GM10248 (cell line): ENCODE measurements around the gene DHRS13.
A peak's percentile ranks its signal among the peaks of the same experiment; 100 is the strongest.

Experiments
- CTCF ChIA-PET: fragments of 300-600 bp; sonication (Branson Sonifier 250); formaldehyde crosslinking; extraction: SDS; loops from one replicate; lab custom pipeline; 2021; ENCODE audit warnings: antibody characterized with exemption; lab: Yijun Ruan, JAX
- POLR2A ChIA-PET: fragments of 350-650 bp; sonication (Branson Sonifier 250); formaldehyde crosslinking; extraction: SDS; loops from one replicate; lab custom pipeline; 2020; ENCODE audit warnings: antibody characterized with exemption; lab: Yijun Ruan, JAX
- DNase-seq: peaks from one replicate; pipeline ENCODE4 v3.0.0; 2012; ENCODE audit errors: extremely low spot score
- TF ChIP-seq, protein P1 (sequence below): IDR thresholded peaks from 2 replicates; pipeline ENCODE4 v1.5.1; 2012; ENCODE audit warnings: mild to moderate bottlenecking, low read depth; ENCODE audit errors: extremely low read depth, missing control alignments, control extremely low read depth

Gene DHRS13, protein sequence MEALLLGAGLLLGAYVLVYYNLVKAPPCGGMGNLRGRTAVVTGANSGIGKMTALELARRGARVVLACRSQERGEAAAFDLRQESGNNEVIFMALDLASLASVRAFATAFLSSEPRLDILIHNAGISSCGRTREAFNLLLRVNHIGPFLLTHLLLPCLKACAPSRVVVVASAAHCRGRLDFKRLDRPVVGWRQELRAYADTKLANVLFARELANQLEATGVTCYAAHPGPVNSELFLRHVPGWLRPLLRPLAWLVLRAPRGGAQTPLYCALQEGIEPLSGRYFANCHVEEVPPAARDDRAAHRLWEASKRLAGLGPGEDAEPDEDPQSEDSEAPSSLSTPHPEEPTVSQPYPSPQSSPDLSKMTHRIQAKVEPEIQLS

DNA sequence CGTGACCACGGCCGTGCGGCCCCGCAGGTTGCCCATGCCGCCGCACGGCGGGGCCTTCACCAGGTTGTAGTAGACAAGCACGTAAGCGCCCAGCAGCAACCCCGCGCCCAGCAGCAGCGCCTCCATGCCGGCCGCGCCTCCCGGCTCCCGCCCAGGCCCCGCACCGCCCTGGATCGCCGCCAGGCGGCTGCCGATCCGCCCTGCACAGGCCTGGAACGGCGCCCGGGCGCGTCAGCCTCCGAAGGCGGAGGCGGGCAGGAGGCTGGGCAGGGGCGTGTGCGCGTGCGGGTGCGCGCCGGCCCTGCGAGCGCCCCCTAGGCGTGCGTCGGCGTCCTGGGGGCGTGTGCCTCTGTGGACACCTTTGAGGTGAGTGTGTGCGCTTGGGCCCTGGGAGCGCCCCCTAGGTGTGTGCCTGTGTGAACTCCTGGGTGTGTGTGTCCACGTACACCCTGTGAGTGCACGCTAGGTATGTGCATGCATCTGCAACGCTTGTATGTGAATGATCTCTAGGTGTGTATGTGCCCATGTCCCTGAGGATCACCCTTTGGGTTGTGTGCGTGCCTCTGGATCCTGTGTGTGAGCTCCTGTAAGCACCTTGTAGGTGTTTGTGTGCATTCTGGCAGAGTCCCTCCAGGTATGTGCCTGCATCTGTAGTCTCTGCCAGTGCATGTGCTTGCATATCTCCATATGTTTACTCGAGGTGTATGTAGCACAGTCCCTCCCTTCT is at the start of gene DHRS13:
DHRS13 (minus strand) TSS at position 261 of the 727 bp plus-strand sequence; CDS start at position 126, 135 bp downstream.
- CTCF ChIA-PET: interaction anchor here (0.7 to 11.5 kb wide), 35 partner anchors 8 to 260 kb away, joined by 3 to 89 read pairs (median 4); partner anchors contain the start of genes FAM222B, PHF12 and TLCD1
- peak; percentile 93 for DNase-seq
- TF ChIP-seq, protein P1, sequence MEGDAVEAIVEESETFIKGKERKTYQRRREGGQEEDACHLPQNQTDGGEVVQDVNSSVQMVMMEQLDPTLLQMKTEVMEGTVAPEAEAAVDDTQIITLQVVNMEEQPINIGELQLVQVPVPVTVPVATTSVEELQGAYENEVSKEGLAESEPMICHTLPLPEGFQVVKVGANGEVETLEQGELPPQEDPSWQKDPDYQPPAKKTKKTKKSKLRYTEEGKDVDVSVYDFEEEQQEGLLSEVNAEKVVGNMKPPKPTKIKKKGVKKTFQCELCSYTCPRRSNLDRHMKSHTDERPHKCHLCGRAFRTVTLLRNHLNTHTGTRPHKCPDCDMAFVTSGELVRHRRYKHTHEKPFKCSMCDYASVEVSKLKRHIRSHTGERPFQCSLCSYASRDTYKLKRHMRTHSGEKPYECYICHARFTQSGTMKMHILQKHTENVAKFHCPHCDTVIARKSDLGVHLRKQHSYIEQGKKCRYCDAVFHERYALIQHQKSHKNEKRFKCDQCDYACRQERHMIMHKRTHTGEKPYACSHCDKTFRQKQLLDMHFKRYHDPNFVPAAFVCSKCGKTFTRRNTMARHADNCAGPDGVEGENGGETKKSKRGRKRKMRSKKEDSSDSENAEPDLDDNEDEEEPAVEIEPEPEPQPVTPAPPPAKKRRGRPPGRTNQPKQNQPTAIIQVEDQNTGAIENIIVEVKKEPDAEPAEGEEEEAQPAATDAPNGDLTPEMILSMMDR: peak; percentile 92
- POLR2A ChIA-PET: no interaction called here

DNA sequence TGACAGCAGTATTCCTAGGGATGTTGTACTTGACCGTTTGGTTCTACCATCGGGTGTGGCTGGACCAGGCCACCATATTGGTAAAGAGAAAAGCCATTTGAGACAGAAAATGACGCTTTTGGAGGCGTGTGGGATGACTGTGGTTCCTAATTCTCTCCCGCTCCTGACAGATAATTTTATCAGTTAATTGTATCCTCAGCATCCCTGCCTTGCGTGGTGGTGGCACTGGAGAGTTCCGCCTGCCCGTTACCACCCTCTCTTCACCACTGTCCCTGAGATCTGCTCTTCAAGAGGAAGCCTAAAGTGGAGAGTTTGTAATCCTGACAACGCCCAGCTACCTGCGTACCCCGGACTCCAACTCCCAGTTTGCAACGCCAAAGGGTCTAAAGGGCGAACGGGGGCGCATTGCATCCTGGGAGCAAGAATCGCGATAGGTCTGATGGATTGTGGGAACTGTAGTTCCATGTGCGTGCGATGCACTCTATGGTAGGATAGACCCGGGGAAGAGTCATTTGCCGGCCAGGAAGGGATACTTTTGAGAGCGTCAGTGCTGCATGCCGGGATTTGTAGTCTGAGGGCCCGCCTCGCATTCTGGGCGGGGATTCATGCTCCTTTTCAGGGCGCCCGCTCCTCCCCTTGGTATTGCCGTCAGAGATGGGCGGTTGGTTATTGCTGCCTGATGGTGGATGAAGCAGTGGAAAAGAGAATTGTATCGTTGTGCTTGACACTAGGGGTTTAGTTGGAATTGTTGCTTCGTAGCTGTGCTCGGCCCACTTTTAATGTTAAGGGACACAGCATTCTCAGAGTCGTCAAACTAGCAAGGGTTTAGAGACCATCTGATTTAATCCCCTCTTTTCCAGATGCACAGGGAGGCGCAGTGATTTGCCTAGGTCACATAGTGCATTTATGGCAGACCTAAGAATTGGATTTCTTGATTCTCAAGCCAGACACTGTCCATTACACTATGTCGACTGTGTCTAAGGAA is 49.4 kb upstream of the DHRS13 start:
- TF ChIP-seq, protein P1: no peak

DNA sequence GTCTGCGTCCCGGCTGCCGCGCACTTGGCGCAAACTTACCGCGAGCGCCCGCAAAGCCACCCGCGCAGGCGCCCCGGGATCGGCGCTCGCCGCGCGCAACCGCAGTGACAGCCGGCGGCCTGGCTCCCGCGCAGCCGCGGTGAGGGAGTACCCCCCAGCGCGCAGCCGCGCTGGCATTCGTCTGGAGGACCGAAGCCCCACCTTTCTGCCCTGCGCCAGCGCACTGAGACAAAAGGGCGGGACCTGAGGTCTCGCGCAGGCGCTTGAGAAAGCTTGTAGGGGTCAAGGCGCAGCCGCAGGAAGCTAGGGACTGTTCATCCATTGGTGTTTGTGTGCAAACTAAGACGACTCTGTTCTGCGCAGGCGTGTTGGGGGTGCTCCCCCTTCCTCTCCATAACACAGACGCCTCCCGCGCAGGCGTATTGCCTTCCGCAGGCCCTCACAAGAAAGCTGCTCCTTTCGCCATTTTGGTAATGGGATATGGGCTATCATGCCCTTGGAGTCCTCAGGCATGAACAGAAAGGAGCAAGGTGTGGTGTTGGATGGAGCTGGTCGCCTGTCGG is 48.6 kb upstream of the DHRS13 start, which contains the start of gene PHF12:
PHF12 (minus strand) TSS at position 91 of the 563 bp plus-strand sequence. CDS start 558 bp downstream, outside the sequence.
- POLR2A ChIA-PET: interaction anchor here (0.6 to 3.8 kb wide), 5 partner anchors 12 to 317 kb away, joined by 3 to 20 read pairs (median 9); partner anchors contain the start of genes RPL23A and TLCD1
- TF ChIP-seq, protein P1: no peak
- DNase-seq: peak; percentile 95
- CTCF ChIA-PET: interaction anchor here (0.7 to 3.9 kb wide), 13 partner anchors 10 to 616 kb away, joined by 3 to 62 read pairs (median 5); partner anchors contain the start of genes DHRS13, IFT20, RPL23A and TLCD1

More for the DNA sequence above, 49.4 kb upstream of the DHRS13 start:
- CTCF ChIA-PET: interaction anchor here (0.7 to 3.9 kb wide), 43 partner anchors 10 to 617 kb away, joined by 3 to 62 read pairs (median 5); partner anchors contain the start of genes DHRS13, IFT20, PROCA1 and RPL23A
- POLR2A ChIA-PET: interaction anchor here (0.6 to 3.8 kb wide), 5 partner anchors 11 to 317 kb away, joined by 3 to 20 read pairs (median 9); partner anchors contain the start of genes RPL23A and TLCD1
- peak; percentile 92 for DNase-seq

DNA sequence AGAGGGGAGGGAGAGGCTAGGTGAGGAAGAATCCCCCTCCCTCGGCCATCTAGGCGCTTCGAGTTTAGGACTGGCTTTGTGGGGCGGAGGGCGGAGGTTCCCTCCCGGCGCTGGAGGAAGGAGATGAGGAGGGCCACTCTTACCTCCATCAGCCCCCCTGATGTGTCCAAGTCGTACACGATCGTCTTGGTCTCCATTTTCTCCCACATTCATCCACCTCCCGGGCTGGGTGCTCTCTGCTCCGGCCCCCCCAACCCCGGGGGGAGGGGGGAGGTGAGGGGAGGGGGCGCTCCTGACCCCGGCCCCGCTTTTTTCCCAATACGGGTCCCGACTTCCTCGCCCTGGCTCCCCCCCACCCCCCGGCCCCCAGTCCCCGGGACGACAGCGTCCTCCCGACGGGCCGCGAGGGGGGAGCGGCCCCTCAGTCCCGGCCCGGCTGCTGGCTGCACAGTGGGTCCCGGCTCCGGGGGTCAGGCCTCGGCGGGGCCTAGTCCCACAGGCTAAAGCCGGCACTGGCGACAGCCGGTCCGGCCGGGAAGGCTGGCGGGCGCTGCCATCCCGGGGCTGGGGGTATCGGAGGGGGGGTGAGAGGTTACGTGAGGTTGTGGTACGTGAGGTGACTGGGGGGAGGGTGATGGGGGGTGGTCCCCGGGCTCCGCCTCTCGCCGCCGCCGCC is 48.0 kb upstream of the DHRS13 start:
- ChIA-PET POLR2A (interaction anchor here (0.8 to 3.8 kb wide), 4 partner anchors 224 to 316 kb away, joined by 3 to 20 read pairs (median 9); partner anchors contain the start of genes RPL23A and TLCD1), CTCF (interaction anchor here (1.1 to 3.9 kb wide), 11 partner anchors 11 to 231 kb away, joined by 3 to 62 read pairs (median 5); partner anchors contain the start of genes RPL23A and TLCD1)
- DNase-seq: no peak

More for the DNA sequence above, 48.0 kb upstream of the DHRS13 start:
- TF ChIP-seq, protein P1: no peak
